T-helper 2 cell treated with Interferon-gamma antibody and Interleukin-4, amounts not matched to agents 5 μg/mL and 100 μg/mL, for 36 hours (primary cell): Measurements from ENCODE around the gene TBX22.
"Not testable (repeated sequence)": the region's sequence is repeated elsewhere in the genome, so short reads cannot be mapped to it uniquely, and the experiment has no call there.

Experiments used
- DNase-seq: peaks from one replicate; pipeline ENCODE4 v3.0.0; 2021; ENCODE audit warnings: low spot score
- H3K27ac Mint-ChIP-seq: one replicate; pipeline ENCODE4 v1.8.0; 2021; ENCODE audit warnings: mild to moderate bottlenecking, mixed read lengths
- H3K27me3 Mint-ChIP-seq: one replicate; pipeline ENCODE4 v1.8.0; 2021; ENCODE audit warnings: low read depth, mixed read lengths
- H3K36me3 Mint-ChIP-seq: one replicate; pipeline ENCODE4 v1.8.0; 2021; ENCODE audit warnings: low read depth, mixed read lengths
- H3K4me1 Mint-ChIP-seq: one replicate; pipeline ENCODE4 v1.8.0; 2021; ENCODE audit warnings: low read depth, mixed read lengths
- H3K4me3 Mint-ChIP-seq: one replicate; pipeline ENCODE4 v1.8.0; 2022; ENCODE audit warnings: mild to moderate bottlenecking, moderate library complexity, mixed read lengths
- H3K9me3 Mint-ChIP-seq: one replicate; pipeline ENCODE4 v1.8.0; 2021; ENCODE audit warnings: mixed read lengths

The TBX22 gene, protein sequence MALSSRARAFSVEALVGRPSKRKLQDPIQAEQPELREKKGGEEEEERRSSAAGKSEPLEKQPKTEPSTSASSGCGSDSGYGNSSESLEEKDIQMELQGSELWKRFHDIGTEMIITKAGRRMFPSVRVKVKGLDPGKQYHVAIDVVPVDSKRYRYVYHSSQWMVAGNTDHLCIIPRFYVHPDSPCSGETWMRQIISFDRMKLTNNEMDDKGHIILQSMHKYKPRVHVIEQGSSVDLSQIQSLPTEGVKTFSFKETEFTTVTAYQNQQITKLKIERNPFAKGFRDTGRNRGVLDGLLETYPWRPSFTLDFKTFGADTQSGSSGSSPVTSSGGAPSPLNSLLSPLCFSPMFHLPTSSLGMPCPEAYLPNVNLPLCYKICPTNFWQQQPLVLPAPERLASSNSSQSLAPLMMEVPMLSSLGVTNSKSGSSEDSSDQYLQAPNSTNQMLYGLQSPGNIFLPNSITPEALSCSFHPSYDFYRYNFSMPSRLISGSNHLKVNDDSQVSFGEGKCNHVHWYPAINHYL

GRCh38 chrX:80014141-80014940 is at the start of gene TBX22:
TSS of gene TBX22 (plus strand) at chrX:80014753. CDS start at chrX:80022270, 7,517 bp downstream.
- Mint-ChIP-seq H3K27ac (no peak within 1 kb of the TSS), H3K9me3 (no peaks in the 10 kb centered on the region), H3K4me3 (no peak within 1 kb of the TSS), H3K36me3 (no peaks in the 10 kb centered on the region), H3K4me1 (no peaks in the 10 kb centered on the region), H3K27me3 (no peaks in the 10 kb centered on the region)
- DNase-seq: no peak

- DNase-seq: no peak
- H3K27ac Mint-ChIP-seq: no peak overlapping the region
- H3K36me3 Mint-ChIP-seq: no peaks in the 10 kb centered on the region
- H3K4me1 Mint-ChIP-seq: no peaks in the 10 kb centered on the region
- H3K27me3 Mint-ChIP-seq: no peaks in the 10 kb centered on the region
- no peak overlapping the region for H3K4me3 Mint-ChIP-seq
- no peaks in the 10 kb centered on the region for H3K9me3 Mint-ChIP-seq
These were observed 38.9 kb upstream of the TBX22 start for GRCh38 chrX:79975605-79976004.

DNA sequence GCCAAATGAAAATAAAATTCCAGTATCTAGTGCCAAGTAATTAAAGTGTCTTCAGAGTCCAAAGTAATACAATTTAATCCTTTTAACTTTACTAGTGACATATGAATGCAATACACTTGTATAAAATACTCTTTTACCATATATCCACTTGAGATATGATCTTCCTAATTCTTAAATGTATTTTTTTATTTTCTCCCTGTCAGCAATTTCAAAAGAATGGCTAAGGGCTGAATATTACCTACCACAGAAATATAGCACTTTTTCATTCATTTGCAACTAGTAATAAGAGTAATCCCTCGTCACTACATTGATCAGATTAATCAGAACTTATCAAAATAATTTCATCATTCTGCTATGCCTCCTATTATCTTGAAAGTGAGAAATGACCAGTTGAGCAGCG is 10.1 kb upstream of the TBX22 start:
- no peak for DNase-seq
- H3K9me3 Mint-ChIP-seq: no peaks in the 10 kb centered on the region
- no peaks in the 10 kb centered on the region for H3K27me3 Mint-ChIP-seq
- no peak overlapping the region for H3K4me3 Mint-ChIP-seq
- H3K27ac Mint-ChIP-seq: no peak overlapping the region
- no peaks in the 10 kb centered on the region for H3K36me3 Mint-ChIP-seq
- no peaks in the 10 kb centered on the region for H3K4me1 Mint-ChIP-seq

- H3K27ac Mint-ChIP-seq: no peak overlapping the region
- H3K4me3 Mint-ChIP-seq: no peak overlapping the region
- no peaks in the 10 kb centered on the region for H3K9me3 Mint-ChIP-seq
- H3K36me3 Mint-ChIP-seq: no peaks in the 10 kb centered on the region
- no peaks in the 10 kb centered on the region for H3K27me3 Mint-ChIP-seq
- no peaks in the 10 kb centered on the region for H3K4me1 Mint-ChIP-seq
- no peak for DNase-seq
These were observed 3.0 kb upstream of the TBX22 start for GRCh38 chrX:80011522-80011921.

DNA sequence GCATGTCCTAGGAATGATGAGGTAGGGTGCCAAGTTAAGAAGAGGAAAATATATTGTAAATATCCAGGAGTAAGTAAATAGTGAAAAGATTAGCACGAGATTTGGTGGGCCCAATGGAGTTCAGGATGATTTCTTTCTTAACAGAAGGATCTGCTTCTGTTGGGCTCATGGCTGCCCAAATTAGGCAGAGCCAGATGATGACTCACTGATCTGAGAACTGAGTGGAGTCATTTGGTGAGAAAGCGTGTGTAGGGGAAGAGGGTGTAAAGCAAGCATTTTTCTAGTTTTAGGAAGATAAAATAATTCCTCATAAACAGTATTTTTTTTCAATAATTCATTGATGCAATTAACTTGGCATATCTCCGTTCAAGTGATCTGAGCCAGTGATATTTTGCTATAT is 1.6 kb downstream of the TBX22 start:
- no peak overlapping the region for H3K4me3 Mint-ChIP-seq
- no peaks in the 10 kb centered on the region for H3K27me3 Mint-ChIP-seq
- H3K4me1 Mint-ChIP-seq: no peaks in the 10 kb centered on the region
- H3K9me3 Mint-ChIP-seq: no peaks in the 10 kb centered on the region
- DNase-seq: no peak
- H3K27ac Mint-ChIP-seq: no peak overlapping the region
- H3K36me3 Mint-ChIP-seq: no peaks in the 10 kb centered on the region

GRCh38 chrX:80021621-80022020 is 7.1 kb downstream of the TBX22 start:
- H3K36me3 Mint-ChIP-seq: no peaks in the 10 kb centered on the region
- DNase-seq: no peak
- no peaks in the 10 kb centered on the region for H3K9me3 Mint-ChIP-seq
- H3K4me1 Mint-ChIP-seq: no peaks in the 10 kb centered on the region
- no peak overlapping the region for H3K4me3 Mint-ChIP-seq
- H3K27me3 Mint-ChIP-seq: peaks cover 6% of the 10 kb centered on the region
- no peak overlapping the region for H3K27ac Mint-ChIP-seq

GRCh38 chrX:80022363-80023031 is 7.9 kb downstream of the TBX22 start:
- H3K4me3 Mint-ChIP-seq: no peak overlapping the region
- H3K27ac Mint-ChIP-seq: no peak overlapping the region
- DNase-seq: no peak
- H3K4me1 Mint-ChIP-seq: no peaks in the 10 kb centered on the region
- no peaks in the 10 kb centered on the region for H3K36me3 Mint-ChIP-seq
- H3K9me3 Mint-ChIP-seq: no peaks in the 10 kb centered on the region
- H3K27me3 Mint-ChIP-seq: peaks cover 6% of the 10 kb centered on the region

GRCh38 chrX:80026116-80026515 is 11.6 kb downstream of the TBX22 start:
- Mint-ChIP-seq H3K27me3 (peaks cover 6% of the 10 kb centered on the region), H3K27ac (no peak overlapping the region), H3K9me3 (no peaks in the 10 kb centered on the region), H3K4me1 (no peaks in the 10 kb centered on the region), H3K36me3 (no peaks in the 10 kb centered on the region), H3K4me3 (no peak overlapping the region)
- no peak for DNase-seq

DNA sequence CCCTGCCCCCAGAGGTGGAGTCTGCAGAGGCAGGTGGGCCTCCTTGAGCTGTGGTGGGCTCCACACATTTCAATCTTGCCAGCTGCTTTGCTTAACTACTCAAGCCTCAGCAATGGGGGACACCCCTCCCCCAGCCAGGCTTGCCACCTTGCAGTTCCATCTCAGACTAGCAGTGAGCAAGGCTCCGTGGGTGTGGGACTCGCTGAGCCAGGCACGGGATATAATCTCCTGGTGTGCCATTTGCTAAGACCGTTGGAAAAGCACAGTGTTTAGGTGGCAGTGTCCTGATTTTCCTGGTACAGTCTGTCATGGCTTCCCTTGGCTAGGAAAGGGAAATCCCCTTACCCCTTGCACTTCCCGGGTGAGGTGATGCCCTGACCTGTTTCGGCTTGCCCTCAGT is 51.6 kb downstream of the TBX22 start:
- H3K9me3 Mint-ChIP-seq: peaks cover 14% of the 10 kb centered on the region
- H3K4me1 Mint-ChIP-seq, H3K27me3 Mint-ChIP-seq, H3K36me3 Mint-ChIP-seq, H3K27ac Mint-ChIP-seq, H3K4me3 Mint-ChIP-seq, DNase-seq: not testable (repeated sequence)

- not testable (repeated sequence) for H3K27me3 Mint-ChIP-seq, H3K36me3 Mint-ChIP-seq, H3K4me3 Mint-ChIP-seq, DNase-seq, H3K9me3 Mint-ChIP-seq, H3K27ac Mint-ChIP-seq, H3K4me1 Mint-ChIP-seq
These were observed 61.1 kb downstream of the TBX22 start for GRCh38 chrX:80075625-80076024.
